ENCODE measurements around the gene ADGRE3.
"Not testable (repeated sequence)": the region's sequence is repeated elsewhere in the genome, so short reads cannot be mapped to it uniquely, and the experiment has no call there.

Gene ADGRE3

DNA sequence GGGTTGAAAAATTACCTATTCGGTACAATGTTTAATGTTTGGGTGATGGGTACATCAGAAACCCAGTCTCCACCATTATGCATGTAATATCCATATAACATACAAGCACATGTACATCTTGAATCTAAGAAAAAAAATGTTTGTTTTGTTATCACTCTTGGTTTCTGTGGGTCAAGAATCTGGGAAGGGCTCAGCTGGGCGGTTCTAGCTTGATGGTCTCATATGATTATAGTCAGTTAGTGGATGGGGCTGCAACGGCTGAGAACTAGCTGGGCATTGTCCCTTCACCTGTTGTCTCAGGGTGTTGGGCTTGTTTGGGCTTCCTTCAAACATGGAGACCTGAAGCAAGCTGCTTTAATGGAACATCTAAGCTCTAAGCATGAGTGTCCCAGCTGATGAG lies 4.7 kb downstream of the ADGRE3 start:
- no peak for DNase-seq (ENCODE audit: low spot score)

DNA sequence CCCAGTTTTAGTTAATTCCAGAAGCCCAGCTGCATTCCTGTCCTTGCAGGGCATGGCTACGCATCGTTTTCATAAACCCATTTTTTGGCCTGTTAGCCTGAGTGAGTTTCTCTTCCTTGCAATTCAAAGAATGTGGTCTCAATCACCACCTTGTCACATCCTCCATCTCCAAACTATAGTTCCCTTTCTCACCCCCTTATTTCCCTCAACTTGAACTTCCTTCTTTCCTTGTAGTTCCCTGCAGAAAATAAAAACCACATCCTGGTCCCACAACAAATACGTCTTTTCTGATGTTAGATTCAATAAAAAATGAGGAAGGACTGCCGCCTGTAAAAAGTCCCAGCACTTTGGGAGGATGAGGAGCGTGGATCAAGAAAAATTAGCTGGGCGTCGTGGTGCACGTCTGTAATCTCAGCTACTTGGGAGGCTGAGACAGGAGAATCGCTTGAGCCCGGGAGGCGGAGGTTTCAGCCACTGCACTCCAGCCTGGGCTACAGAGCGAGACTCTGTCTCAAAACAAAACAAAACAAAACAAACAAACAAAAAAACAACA lies 13.2 kb downstream of the ADGRE3 start:
- peak; percentile 45 for DNase-seq (ENCODE audit: low spot score)

DNA sequence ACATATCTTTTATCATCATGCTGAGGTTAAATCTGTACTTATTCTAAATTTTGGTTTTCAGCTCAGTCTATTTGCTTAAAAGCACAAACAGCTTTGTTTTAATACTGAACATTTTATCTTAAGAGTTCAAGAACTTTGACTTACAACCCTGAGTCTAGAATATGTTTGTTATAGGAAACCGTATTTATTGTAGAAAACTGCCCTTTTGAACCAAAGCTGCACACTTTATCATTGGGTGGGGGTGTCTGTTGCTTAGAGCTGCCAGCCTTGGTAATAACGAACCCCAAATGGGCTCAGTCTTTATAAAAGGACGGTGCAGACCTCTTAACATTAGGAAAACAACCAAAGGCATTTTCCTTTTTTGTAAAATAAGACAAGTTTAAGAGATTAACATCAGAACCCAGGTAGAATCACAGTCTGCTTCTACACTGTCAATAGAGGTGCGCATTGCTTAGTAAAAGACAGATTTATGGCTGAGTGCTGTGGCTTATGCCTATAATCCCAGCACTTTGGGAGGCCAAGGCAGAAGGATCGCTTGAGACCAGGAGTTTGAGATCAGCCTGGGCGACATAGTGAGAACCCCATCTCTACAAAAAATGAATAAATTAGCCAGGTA lies 14.7 kb downstream of the ADGRE3 start:
- DNase-seq (ENCODE audit: low spot score) = no peak

DNA sequence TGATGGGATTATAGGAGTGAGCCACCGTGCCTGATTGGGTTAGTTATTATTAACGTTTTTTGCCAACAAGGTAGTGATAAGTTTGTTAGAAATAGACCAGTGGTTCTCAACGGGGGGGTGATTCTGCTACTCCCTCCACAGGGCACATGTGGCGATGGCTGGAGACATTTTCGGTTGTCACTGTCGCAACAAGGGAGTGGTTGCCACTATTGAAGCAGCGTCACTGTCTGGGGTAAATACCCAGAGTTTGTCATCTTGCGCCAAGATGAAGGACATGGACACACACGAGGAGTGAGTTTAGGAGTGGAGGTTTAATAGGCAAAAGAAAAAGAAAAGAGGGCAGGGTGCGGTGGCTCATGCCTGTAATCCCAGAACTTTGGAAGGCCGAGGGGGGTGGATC lies 18.9 kb downstream of the ADGRE3 start:
- DNase-seq (ENCODE audit: low spot score) = no peak

DNA sequence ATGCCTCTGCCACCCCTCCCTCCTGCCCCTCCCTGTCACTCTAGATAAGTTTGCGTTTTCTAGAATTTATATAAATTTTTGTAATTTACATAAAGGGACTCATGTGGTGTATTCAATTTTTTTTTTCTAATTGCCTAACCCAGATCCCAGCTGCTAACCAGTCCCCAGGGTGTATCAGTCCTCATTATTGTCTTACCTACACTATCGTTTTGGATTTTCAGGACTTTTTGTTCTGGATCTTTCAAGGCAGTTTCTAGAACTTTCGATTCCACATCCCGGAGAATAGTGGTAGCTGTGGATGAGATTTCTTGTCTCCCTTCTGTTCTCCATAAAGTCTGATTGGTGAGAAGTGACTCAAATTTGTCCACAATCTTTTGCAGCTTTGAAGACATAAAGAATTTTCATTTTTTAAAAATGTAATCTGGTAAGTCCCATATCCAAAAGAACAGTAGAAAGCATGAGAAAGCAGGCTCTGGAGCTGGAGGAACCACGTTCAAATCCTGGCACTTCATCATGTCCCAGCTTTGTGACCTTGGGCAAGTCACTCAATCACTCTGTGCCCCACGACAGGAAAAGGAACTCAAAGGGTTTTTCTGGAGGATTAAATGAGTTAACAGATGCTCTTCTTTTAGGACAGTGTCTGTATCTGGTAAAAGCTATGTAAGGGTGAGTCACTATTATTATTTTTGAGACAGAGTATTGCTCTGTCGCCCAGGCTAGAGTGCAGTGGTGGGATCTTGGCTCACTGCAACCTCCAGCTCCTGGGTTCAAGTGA lies 19.7 kb downstream of the ADGRE3 start:
- DNase-seq (ENCODE audit: low spot score) = no peak

DNA sequence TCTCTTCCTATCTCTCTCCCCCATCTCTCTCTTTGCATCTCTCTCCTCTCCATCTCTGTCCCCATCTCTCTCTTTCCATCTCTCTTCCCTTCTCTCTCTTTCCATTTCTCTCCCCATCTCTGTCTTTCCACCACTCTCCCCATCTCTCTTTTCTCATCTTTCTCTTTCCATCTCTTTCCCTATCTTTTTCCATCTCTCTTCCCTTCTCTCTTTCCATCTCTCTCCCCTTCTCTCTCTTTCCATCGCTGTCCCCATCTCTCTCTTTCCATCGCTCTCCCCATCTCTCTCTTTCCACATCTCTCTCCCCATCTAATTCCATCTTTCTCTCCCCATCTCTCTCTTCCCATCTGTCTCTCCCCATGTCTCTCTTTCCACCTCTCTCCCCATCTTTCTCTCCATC lies 24.5 kb downstream of the ADGRE3 start:
- DNase-seq (ENCODE audit: low spot score) = no peak

DNA sequence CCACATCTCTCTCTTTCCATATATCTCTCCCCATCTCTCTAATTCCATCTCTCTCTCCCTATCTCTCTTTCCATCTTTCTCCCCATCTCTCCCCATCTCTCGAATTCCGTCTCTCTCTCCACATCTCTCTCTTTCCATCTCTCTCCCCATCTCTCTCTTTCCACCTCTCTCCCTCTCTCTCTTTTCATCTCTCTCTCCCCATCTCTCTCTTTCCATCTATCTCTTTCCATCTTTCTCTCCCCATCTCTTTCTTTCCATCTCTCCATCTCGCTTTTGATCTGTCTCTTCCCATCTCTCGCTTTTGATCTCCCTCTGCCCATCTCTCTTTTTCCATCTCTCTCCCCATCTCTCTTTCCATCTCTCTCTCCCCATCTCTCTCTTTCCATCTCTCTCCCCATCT lies 25.6 kb downstream of the ADGRE3 start:
- no peak for DNase-seq (ENCODE audit: low spot score)

DNA sequence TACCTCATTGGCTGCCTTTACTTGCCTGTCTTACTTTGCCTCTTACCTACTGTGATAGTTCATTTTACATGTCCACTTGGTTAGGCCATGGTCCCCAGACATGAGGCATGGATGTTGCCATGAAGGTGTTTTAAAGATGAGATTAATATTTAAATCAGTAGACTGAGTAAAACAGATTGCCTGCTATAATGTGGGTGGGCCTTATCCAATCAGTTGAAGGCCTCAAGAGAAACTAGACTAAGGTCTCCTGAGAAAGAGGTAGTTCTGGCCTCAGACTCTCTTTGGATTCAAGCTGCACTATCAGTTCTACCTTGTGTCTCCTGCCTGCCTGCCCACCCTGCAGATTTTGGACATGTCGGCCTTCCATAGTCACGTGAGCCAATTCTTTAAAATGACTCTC lies 26.1 kb downstream of the ADGRE3 start:
- no peak for DNase-seq (ENCODE audit: low spot score)

DNA sequence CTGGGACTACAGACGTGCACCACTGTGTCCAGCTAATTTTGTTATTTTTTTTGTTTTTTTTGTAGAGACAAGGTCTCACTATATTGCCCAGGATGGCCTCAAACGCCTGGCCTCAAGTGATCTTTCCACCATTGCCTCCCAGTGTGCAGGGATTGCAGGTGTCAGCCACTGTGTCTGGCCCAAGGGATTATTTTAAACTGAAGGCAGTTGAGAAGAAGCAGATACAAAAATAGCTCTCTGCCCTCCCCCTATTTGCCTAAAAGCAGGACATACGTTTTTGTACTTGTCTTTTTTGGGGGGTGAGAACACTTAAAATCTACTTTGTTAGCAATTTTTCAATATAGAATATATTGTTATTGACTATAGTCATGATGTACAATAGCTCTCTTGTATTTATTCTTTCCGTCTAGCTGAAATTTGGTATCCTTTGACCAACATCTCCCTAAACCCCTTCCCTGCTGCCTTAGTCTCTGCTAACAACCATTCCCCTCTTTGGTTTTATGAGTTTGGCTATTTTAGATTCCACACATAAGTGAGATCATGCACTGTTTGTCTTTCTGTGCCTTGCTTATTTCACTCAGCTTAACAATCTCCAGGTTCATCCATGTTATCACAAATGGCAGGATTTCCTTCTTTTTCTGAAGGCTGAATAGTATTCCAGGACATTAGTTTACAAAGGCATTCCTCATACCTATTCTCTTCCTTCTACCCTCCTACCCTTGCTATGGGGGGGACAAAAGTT lies 34.9 kb downstream of the ADGRE3 start:
- DNase-seq (ENCODE audit: low spot score) = no peak

DNA sequence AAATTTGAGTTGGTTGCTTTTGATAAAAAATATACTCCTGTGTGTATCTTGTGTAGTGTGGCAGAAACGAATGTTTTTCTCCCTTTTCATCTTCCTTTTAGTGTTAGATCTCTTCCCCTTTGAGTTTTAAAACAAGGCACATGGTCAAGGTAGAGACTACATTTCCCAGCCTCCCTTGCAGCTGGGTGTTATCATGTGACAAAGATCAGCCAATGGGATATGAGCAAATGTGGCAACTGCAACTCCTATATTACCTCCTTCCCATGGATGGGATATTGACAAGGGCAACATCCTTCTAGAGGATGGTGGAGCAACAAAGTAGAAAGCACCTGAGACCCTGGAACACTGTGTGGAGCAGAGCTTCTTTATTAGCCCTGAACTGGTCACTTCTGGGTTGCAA lies 42.4 kb downstream of the ADGRE3 start:
- peak; percentile 15 for DNase-seq (ENCODE audit: low spot score)

DNA sequence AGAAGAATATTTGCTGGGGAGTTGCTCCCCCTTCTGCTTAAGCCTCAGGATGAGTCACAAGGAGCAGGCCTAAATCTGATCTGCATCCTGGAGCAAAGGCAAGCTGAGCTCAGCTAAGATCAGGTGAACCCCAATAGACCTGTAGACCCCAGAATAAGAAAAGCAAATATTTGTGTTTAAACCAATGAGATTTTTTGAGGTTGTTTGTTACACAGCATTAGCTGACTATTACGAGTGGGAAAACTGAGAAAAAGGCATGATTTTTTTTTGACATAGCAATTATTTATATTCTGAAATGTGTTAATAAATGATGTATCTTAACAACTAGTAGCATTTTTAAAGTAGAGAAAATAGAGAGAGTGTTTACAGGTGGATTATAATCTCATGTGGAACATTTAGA lies 45.1 kb downstream of the ADGRE3 start:
- DNase-seq (ENCODE audit: low spot score) = no peak

DNA sequence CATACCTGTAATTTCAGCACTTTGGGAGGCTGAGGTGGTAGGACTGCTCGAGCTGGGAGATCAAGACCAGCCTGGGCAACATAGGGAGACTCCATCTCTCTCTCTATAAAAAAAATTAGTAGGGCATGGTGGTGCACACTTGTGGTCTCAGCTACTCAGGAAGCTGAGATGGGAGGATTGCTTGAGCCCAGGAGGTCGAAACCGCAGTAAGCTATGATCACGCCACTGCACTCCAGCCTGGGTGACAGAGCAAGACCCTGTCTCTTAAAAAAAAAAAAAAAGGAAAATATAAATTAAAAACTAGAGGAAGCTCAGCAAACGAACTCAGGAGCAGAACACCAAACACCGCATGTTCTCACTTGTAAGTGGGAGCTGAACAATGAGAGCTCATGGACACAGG lies 50.2 kb downstream of the ADGRE3 start:
- DNase-seq (ENCODE audit: low spot score) = not testable (repeated sequence)

DNA sequence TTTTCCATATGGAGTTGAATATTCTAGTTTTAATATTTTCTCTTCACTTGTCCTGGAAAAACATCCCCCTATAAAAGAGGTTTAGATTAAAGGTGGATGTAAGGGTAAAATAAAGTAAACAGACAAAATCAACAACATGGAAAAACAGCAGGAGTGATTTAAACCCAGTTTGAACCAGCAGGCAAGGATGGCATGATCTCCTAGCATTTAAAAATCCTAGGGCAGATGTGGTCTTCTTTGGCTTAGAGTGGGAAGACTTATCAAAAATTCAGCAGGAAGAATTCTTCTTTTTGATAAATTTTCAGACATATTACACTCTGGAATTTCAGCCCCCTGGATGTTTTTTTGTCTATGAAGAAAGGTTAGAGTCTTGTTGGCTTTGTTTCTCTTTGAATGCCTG lies 55.2 kb downstream of the ADGRE3 start:
- DNase-seq (ENCODE audit: low spot score) = no peak

DNA sequence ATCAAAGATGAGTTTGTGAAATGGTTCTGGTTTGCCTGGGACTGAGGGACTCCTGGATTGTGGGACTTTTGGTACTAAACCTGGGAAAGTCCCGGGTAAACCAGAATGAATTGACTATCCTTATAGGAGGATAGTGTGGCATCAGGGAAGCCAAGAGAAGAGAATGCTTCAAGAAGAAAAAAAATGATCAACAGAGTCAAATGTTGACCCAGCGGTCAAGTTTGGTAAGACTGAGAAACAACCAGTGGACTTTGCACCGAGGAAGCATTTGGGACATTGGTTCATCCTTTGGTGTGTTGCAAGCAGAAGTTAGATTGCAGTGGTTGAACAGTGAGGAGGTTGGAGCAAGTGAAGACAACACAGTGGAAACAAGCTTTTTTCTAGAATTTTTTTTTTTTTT lies 58.2 kb downstream of the ADGRE3 start:
- DNase-seq (ENCODE audit: low spot score) = peak; percentile 4

DNA sequence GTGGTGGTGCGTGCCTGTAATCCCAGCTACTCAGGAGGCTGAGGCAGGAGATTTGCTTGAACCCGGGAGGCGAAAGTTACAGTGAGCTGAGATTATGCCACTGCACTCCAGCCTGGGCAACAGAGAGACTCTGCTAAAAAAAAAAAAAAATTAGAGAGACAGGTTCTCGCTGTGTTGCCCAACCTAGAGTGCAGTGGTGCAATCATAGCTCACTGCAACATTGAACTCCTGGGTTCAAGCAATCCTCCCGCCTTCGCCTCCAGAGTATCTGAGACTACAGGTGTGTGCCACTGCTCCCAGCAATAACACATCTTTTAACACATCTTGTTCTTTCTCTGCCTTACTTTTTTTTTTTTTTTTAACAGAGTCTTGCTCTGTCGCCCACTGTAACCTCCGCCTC lies 59.0 kb downstream of the ADGRE3 start:
- DNase-seq (ENCODE audit: low spot score) = no peak

DNA sequence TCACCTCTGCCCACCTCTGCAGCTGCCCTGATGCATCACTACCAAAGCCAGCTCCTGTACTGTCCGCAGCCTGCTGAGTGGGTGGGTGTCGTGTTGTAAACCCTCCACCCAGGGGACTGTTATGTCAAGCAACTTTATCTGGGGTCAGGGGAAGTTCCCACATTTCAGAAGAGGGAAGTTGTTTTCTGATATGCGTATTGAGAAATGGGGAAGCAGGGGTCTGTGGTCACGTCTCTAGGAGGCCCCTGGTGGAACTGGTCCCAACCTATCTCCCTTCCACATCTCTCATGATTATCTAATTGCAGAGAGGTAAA lies 60.6 kb downstream of the ADGRE3 start:
- peak; percentile 34 for DNase-seq (ENCODE audit: low spot score)

DNA sequence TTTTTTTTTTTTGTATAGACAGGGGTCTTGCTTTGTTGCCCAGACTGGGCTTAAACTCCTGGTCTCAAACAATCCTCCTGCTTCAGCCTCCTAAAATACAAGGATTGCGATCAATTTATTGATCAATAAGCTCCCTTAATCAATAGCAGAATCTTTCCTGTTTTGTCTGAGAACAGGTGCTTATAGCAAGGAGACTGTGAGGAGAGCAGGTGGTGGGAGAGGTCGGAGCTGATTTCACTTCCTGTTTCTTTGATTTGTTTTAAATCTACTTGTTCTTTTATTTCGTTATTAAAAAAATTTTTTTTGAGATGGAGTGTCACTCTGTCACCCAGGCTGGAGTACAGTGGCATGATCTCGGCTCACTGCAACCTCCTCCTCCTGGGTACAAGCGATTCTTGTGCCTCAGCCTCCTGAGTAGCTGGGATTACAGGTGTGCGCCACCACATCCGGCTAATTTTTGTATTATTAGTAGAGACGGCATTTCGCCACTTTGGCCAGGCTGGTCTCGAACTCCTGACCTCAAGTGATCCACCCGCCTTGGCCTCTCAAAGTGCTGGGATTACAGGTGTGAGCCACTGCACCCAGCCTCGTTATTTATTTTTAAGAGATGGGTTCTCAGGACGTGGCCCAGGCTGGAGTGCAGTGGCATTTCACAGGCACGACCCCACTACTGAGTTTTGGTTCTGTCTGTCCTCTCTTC lies 61.1 kb downstream of the ADGRE3 start:
- not testable (repeated sequence) for DNase-seq (ENCODE audit: low spot score)

DNA sequence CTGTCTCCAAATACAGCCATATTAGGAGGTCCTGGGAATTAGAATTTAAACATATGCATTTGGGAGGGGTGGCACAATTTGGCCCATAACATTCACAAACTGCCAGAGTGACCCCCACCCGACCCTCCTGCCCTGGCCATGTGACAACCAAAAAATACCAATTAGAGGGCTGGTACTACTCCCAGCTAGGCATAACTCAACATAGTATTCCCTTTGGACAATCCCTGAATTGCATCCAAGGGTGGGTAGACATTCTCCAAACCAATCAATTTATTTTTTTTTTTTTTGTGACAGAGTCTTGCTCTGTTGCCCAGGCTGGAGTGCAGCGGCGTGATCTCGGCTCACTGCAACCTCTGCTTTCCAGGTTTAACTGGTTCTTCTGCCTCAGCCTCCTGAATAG lies 62.0 kb downstream of the ADGRE3 start:
- DNase-seq (ENCODE audit: low spot score) = no peak

DNA sequence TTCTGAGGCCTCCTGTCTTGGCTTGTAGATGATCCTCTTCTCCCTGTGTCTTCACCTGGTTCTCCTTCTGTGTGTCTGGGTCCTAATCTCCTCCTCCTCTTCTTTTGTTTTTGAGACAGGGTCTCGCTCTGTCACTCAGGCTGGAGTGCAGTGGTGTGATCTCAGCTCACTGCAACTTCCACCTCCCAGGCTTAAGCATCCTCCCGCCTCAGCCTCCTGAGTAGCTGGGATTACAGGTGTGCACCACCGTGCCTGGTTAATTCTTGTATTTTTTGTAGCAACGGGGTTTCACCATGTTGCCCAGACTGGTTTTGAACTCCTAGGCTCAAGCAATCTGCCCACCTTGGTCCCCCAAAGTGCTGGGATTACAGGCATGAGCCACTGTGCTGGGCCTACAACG lies 62.4 kb downstream of the ADGRE3 start:
- DNase-seq (ENCODE audit: low spot score) = not testable (repeated sequence)

DNA sequence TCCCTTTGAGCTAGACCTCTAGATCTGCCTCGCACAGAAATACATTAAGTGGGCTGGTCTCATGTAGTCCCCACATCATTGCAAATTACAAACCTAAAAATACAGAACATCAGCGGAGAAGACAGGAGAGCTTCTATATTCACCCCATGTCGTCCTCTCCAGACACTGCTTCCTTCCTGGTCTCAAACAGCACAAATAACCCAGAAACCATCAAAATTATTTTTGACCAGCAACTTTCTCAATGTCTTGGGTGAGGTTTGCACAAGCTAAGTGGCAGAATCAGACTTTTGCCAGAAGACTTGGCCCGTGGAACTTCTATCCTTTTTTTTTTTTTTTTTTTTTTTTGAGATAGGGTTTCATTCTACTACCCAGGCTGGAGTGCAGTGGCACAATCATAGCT lies 63.6 kb downstream of the ADGRE3 start:
- peak; percentile 32 for DNase-seq (ENCODE audit: low spot score)

DNA sequence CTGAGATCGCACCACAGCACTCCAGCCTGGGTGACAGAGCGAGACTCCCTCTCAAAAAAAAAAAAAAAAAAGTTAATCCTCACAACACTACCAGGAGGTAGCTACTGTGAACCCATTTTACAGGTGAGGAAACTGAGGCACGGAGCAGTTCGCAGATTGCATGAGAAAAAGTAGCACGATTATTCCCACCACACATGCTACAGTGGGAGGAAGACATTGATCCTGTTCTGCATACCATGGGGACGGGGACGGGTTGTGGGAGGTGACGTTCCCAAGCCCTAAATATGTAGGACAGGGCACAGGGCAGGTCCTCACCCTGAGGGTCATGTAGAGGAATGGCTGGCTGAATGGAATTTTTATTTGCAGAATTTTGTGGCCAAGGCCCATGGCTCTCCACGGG lies 68.0 kb downstream of the ADGRE3 start:
- DNase-seq (ENCODE audit: low spot score) = no peak

DNA sequence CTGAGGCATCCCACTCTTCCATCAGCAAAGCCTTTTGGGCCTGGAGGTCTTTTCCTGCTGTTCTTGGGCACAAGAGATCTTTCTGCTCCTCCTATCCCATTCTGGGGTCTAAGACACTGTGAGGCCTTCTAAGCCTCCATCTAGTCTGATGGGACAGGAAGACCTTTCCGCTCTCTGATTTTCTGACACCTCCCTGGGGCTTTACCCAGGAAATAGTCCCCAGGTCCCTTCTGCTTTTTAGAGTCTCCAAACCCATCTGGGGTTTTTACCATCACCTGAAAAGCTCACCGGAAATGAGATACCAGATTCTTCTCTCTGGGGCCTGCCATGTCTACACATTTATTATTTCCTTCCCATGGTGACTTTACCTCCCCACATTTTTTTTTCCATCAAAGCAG lies 70.7 kb downstream of the ADGRE3 start:
- no peak for DNase-seq (ENCODE audit: low spot score)
